ENCODE data around the gene PSMB7.

Gene PSMB7

DNA sequence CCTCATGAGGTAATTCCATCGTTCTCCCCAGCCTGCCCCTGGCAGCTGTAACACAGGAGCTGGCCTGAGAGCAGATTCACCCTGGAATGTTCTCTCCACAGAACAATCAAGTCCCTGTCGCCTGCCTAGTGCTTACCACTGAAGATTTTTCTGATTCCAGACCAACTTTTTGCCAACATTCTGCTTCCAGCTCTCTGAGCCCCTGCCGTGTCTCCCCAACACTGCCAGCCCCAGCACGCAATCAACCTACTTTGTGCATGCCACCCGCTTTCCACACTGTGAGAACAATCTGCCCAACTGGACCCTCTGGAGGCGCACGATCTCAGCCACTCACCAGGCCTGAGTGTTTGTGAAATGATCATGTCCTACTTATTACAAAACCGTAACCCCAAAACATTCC lies 62.6 kb downstream of the PSMB7 start:
- no peak for DNase-seq (ENCODE audit: low spot score)
- H3K27ac ChIP-seq, result peak overlapping the region; percentile 42
- POLR2A ChIA-PET (ENCODE audit: low non-redundant PET), result no interaction called here
- TF ChIP-seq, protein P1, sequence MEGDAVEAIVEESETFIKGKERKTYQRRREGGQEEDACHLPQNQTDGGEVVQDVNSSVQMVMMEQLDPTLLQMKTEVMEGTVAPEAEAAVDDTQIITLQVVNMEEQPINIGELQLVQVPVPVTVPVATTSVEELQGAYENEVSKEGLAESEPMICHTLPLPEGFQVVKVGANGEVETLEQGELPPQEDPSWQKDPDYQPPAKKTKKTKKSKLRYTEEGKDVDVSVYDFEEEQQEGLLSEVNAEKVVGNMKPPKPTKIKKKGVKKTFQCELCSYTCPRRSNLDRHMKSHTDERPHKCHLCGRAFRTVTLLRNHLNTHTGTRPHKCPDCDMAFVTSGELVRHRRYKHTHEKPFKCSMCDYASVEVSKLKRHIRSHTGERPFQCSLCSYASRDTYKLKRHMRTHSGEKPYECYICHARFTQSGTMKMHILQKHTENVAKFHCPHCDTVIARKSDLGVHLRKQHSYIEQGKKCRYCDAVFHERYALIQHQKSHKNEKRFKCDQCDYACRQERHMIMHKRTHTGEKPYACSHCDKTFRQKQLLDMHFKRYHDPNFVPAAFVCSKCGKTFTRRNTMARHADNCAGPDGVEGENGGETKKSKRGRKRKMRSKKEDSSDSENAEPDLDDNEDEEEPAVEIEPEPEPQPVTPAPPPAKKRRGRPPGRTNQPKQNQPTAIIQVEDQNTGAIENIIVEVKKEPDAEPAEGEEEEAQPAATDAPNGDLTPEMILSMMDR (conservative IDR thresholded peaks at IDR 0.05; ENCODE audit: low read depth), result no peak
- CTCF ChIA-PET, result interaction anchor here (0.6 kb wide), 1 partner anchor 401 kb away, joined by 4 read pairs; no protein-coding TSS in a partner anchor

DNA sequence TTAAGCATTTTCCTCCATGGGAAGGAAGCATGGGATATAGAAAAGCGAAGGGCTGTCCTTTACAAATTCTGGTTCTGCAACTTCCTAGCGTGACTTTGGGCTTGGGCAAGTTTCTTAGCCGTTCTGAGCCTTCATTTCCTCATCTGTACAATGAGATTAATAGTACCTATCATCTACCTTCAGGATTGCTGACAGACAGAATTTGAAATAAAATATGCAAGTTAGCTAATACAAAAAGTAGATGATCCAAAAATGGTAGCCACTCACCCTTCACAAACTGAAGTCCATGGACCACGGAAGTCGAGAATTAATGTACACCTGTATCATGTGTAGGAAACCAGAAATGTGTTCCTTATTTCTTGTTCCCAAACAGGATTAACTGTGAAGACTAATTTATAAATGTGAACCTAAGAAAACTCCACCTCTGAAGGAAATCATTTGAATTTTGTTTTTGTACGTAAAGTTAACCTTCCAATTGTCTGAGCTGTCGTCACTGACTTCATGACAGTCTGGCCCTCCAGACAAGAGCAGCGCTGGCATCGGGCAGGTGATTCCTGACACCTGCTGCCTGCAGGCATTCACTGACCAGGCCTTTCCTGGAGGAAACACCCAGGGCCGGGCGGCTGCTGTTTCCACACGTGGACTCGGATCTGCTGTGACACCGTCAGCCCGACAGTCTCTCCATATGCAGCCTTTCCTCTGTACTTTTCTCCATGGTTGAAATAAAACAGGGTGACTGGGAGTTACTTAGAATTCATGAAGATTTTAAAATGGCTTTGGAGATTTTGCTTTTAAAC lies 63.4 kb downstream of the PSMB7 start:
- POLR2A ChIA-PET (ENCODE audit: low non-redundant PET), result no interaction called here
- CTCF ChIA-PET, result interaction anchor here (0.6 kb wide), 2 partner anchors 171 to 402 kb away, joined by 3 to 4 read pairs; no protein-coding TSS in a partner anchor
- TF ChIP-seq, protein P1 (conservative IDR thresholded peaks at IDR 0.05; ENCODE audit: low read depth), result no peak
- H3K27ac ChIP-seq, result peak overlapping the region; percentile 42
- DNase-seq (ENCODE audit: low spot score), result no peak

DNA sequence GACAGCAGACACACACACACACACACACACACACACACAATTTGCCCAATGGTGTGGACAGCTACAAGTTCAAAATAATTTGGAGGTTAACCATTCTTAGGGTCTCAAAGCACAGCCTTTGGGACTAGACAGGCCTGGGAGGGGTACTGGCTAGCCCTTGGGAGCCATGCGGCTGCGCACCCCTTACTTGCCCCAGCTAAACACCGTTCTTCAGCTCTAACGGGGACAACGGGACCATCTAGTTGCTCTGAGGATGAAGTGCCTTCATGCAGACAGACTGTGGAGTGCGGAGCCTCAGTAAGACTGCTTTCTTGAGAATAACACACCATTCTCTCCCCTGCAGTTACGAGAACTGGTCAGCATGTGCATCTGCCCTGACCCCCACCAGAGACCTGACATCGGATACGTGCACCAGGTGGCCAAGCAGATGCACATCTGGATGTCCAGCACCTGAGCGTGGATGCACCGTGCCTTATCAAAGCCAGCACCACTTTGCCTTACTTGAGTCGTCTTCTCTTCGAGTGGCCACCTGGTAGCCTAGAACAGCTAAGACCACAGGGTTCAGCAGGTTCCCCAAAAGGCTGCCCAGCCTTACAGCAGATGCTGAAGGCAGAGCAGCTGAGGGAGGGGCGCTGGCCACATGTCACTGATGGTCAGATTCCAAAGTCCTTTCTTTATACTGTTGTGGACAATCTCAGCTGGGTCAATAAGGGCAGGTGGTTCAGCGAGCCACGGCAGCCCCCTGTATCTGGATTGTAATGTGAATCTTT lies 64.6 kb downstream of the PSMB7 start:
- ChIA-PET CTCF (no interaction called here), POLR2A (ENCODE audit: low non-redundant PET) (no interaction called here)
- peak overlapping the region; percentile 6; the same call in 1 of the 2 replicates for H3K27ac ChIP-seq
- DNase-seq (ENCODE audit: low spot score), result no peak
- TF ChIP-seq, protein P1 (conservative IDR thresholded peaks at IDR 0.05; ENCODE audit: low read depth), result no peak

DNA sequence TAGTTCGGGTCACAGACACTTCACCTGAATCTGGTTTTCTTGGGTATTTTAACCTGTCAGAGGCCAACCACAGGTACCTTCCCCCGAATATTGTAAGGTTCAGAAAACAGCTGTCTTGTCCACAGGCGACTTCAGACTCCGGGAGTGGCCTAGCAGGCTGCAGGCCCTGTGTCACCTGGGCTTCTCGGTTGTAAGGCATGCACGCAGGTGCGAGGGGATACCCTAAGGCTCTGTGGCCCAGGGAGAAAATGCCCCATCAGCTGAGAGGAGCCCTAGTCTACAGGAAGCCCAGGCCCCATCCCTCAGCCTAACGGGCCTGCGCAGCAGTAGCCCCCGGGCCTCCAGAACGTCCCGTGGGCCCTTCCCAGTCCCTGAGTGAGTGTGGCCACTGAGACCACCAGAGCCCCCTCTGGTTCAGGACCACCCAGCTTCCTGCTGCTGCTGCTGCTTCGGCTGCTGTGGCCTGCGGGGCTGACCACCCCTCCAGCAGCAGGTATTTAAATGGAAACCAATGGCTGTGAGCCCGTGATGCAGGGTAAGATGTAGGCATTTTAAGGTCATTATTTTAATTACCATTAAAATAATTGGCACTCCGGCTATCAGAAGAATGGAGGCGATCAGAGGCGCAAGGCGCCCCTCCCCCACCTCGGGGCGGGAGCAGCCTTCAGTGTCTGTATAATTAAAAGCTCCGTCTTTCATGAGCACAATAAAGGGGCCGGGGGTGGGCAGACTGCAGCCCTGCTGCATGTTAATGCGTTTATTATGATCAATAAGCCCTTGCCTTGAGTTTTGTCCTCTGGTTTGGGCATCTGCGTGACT lies 65.4 kb downstream of the PSMB7 start:
- TF ChIP-seq, protein P1 (conservative IDR thresholded peaks at IDR 0.05; ENCODE audit: low read depth), result no peak
- CTCF ChIA-PET, result interaction anchor here (0.5 kb wide), 1 partner anchor 60 kb away, joined by 3 read pairs; no protein-coding TSS in a partner anchor

DNA sequence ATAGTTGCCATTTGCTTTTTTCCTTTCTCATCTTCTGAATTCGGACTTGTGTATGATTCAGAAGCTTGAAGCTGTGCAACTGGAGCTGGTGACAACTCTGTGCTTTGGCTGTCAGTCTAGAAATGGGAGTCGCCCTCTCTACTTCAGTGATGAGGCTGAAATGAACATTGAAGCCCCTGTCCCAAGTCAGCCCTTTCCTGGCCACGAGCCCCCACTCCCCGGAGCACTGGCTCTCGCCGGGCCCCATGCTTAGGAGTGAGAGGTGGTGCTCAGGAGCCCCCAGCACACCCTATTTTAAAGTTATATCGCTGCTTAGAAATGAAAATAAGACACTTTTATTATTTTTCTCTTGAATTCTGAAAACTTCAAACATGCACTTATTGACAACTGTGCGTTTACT lies 66.0 kb downstream of the PSMB7 start:
- ChIA-PET POLR2A (ENCODE audit: low non-redundant PET) (no interaction called here), CTCF (no interaction called here)
- TF ChIP-seq, protein P1 (conservative IDR thresholded peaks at IDR 0.05; ENCODE audit: low read depth), result no peak
- no peak for DNase-seq (ENCODE audit: low spot score)
- peak overlapping the region; percentile 33 for H3K27ac ChIP-seq

More for the DNA sequence above, 65.4 kb downstream of the PSMB7 start:
- peak overlapping the region; percentile 33; the same call in 1 of the 2 replicates for H3K27ac ChIP-seq
- no peak for DNase-seq (ENCODE audit: low spot score)
- POLR2A ChIA-PET (ENCODE audit: low non-redundant PET), result no interaction called here

- ChIA-PET CTCF (no interaction called here), POLR2A (ENCODE audit: low non-redundant PET) (no interaction called here)
- peak overlapping the region; percentile 33 for H3K27ac ChIP-seq
- no peak for DNase-seq (ENCODE audit: low spot score)
- TF ChIP-seq, protein P1 (conservative IDR thresholded peaks at IDR 0.05; ENCODE audit: low read depth), result no peak
Measured at GRCh38 chr9:124348831-124349230, 66.4 kb downstream of the PSMB7 start.
